Measurements from ENCODE around the gene RABGAP1.
"Not testable (repeated sequence)": the region's sequence is repeated elsewhere in the genome, so short reads cannot be mapped to it uniquely, and the experiment has no call there.

RABGAP1 gene

GRCh38 chr9:122940749-122941581, at the start of gene RABGAP1:
Gene RABGAP1 (plus strand): TSS chr9:122941020. CDS start chr9:122957060, 16,040 bp downstream.
- DNase-seq: peak; percentile 79 to 93

- DNase-seq: no peak
Measured at GRCh38 chr9:122897969-122898368, 42.9 kb upstream of the RABGAP1 start.

GRCh38 chr9:122900791-122901190, 40.0 kb upstream of the RABGAP1 start:
- no peak for DNase-seq

- no peak for DNase-seq
Measured at GRCh38 chr9:122904466-122904822, 36.4 kb upstream of the RABGAP1 start.

- DNase-seq: peak; percentile 79 to 91
Measured at GRCh38 chr9:122904823-122905710, 35.8 kb upstream of the RABGAP1 start, which contains the start of gene RC3H2. Gene RC3H2 (minus strand): TSS chr9:122905359. CDS start chr9:122897509, 7,850 bp downstream.

GRCh38 chr9:122906122-122906521, 34.7 kb upstream of the RABGAP1 start:
- DNase-seq: not testable (repeated sequence)

- DNase-seq: no peak
Measured at GRCh38 chr9:122912671-122912963, 28.2 kb upstream of the RABGAP1 start.

- peak; percentile 31 to 45 for DNase-seq
Measured at GRCh38 chr9:122912964-122913673, 27.7 kb upstream of the RABGAP1 start, which contains the start of gene ZBTB6. Gene ZBTB6 (minus strand): TSS chr9:122913323. CDS start chr9:122912072, 1,251 bp downstream.

GRCh38 chr9:122918310-122918709, 22.5 kb upstream of the RABGAP1 start:
- DNase-seq: no peak

- no peak for DNase-seq
Measured at GRCh38 chr9:122922713-122923112, 18.1 kb upstream of the RABGAP1 start.

- DNase-seq: no peak
Measured at GRCh38 chr9:122923947-122924346, 16.9 kb upstream of the RABGAP1 start.

- DNase-seq: no peak
Measured at GRCh38 chr9:122929796-122930354, 10.9 kb upstream of the RABGAP1 start.

GRCh38 chr9:122930541-122931225, 10.1 kb upstream of the RABGAP1 start:
- no peak for DNase-seq

- DNase-seq: peak; percentile 25 to 81
Measured at GRCh38 chr9:122931226-122932121, 9.3 kb upstream of the RABGAP1 start, which contains the start of gene ZBTB26. Gene ZBTB26 (minus strand): TSS chr9:122931512. CDS start chr9:122919934, 11,578 bp downstream.

GRCh38 chr9:122936464-122936863, 4.4 kb upstream of the RABGAP1 start:
- no peak for DNase-seq

- DNase-seq: no peak
Measured at GRCh38 chr9:122936883-122937282, 3.9 kb upstream of the RABGAP1 start.

GRCh38 chr9:122939601-122940000, 1.2 kb upstream of the RABGAP1 start:
- DNase-seq: no peak

- DNase-seq: no peak
Measured at GRCh38 chr9:122940454-122940748, 419 bp upstream of the RABGAP1 start.

- no peak for DNase-seq
Measured at GRCh38 chr9:122941582-122942234, 888 bp downstream of the RABGAP1 start.
